ENCODE results near the gene PSMC5. TPM values are rescaled to one million over a fixed set of nuclear protein-coding genes. Genes with fewer than 3 reads are reported as not detected.

PSMC5 gene
- total RNA-seq, 1 donor from 2014 or later: 124 TPM

DNA sequence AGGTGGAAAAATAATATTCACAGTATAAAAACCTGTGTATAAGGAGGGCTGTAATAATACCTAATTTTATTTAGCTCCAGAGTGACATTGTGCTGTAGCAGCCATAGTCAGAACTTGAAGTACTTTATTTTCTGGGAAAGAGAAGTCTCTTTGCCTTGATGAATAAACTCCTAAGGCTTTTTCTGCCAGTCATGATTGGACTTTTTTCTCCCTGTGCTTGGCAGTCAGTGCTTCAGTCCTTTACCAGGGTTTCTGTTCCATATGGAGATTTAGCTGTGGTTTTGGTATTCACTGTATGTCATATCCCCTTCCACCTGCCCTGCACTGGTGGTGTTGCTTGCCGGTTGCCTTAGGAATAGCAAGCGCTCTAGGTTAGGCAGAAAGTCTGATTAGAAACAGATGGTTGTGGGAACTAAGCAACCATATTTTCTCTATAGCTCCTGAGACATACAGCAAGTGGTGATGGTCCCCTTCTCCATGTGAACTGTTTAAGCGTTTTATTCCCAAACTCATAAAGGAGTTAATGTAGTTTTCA is 28.6 kb upstream of the PSMC5 start:
- H3K36me3 Mint-ChIP-seq (ENCODE audit: low read depth, unreplicated experiment): peaks cover 18% of the 10 kb centered on the region
- H3K27ac Mint-ChIP-seq (ENCODE audit: unreplicated experiment): no peak overlapping the region
- no peak for DNase-seq (ENCODE audit: low spot score)
- no peak overlapping the region for H3K4me3 Mint-ChIP-seq (ENCODE audit: unreplicated experiment)
- H3K4me1 Mint-ChIP-seq (ENCODE audit: unreplicated experiment): no peaks in the 10 kb centered on the region
- H3K9me3 Mint-ChIP-seq (ENCODE audit: unreplicated experiment): no peaks in the 10 kb centered on the region
- TF ChIP-seq, protein P1, sequence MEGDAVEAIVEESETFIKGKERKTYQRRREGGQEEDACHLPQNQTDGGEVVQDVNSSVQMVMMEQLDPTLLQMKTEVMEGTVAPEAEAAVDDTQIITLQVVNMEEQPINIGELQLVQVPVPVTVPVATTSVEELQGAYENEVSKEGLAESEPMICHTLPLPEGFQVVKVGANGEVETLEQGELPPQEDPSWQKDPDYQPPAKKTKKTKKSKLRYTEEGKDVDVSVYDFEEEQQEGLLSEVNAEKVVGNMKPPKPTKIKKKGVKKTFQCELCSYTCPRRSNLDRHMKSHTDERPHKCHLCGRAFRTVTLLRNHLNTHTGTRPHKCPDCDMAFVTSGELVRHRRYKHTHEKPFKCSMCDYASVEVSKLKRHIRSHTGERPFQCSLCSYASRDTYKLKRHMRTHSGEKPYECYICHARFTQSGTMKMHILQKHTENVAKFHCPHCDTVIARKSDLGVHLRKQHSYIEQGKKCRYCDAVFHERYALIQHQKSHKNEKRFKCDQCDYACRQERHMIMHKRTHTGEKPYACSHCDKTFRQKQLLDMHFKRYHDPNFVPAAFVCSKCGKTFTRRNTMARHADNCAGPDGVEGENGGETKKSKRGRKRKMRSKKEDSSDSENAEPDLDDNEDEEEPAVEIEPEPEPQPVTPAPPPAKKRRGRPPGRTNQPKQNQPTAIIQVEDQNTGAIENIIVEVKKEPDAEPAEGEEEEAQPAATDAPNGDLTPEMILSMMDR (IDR thresholded peaks at IDR 0.05; ENCODE audit: unreplicated experiment): no peak
- H3K27me3 Mint-ChIP-seq (ENCODE audit: unreplicated experiment): no peaks in the 10 kb centered on the region

DNA sequence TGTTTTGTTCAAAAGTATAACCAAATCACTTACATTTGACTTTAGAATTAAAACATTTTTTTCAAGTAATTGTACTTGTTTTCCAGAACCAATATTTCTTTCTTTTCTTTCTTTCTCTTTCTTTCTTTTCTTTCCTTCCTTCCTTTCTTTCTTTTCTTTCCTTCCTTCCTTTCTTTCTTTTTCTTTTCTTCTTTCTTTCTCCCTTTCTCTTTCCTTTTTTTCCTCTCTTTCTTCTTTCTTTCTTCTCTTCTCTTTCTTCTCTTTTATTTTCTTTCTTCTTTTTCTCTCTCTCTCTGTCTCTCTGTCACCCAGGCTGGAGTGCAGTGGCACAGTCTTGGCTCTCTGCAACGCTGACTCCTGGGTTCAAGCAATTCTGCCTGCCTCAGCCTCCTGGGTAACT is 26.4 kb upstream of the PSMC5 start:
- TF ChIP-seq, protein P1 (IDR thresholded peaks at IDR 0.05; ENCODE audit: unreplicated experiment): no peak
- DNase-seq (ENCODE audit: low spot score): no peak
- Mint-ChIP-seq H3K27ac (ENCODE audit: unreplicated experiment) (no peak overlapping the region), H3K36me3 (ENCODE audit: low read depth, unreplicated experiment) (peaks cover 11% of the 10 kb centered on the region), H3K9me3 (ENCODE audit: unreplicated experiment) (no peaks in the 10 kb centered on the region), H3K4me3 (ENCODE audit: unreplicated experiment) (no peak overlapping the region), H3K27me3 (ENCODE audit: unreplicated experiment) (no peaks in the 10 kb centered on the region), H3K4me1 (ENCODE audit: unreplicated experiment) (no peaks in the 10 kb centered on the region)

GRCh38 chr17:63804328-63804727 is 22.9 kb upstream of the PSMC5 start:
- DNase-seq (ENCODE audit: low spot score): no peak
- Mint-ChIP-seq H3K27ac (ENCODE audit: unreplicated experiment) (no peak overlapping the region), H3K27me3 (ENCODE audit: unreplicated experiment) (no peaks in the 10 kb centered on the region), H3K4me1 (ENCODE audit: unreplicated experiment) (no peaks in the 10 kb centered on the region), H3K4me3 (ENCODE audit: unreplicated experiment) (no peak overlapping the region), H3K36me3 (ENCODE audit: low read depth, unreplicated experiment) (peaks cover 22% of the 10 kb centered on the region), H3K9me3 (ENCODE audit: unreplicated experiment) (no peaks in the 10 kb centered on the region)
- TF ChIP-seq, protein P1 (IDR thresholded peaks at IDR 0.05; ENCODE audit: unreplicated experiment): no peak

- H3K4me1 Mint-ChIP-seq (ENCODE audit: unreplicated experiment): no peaks in the 10 kb centered on the region
- H3K27ac Mint-ChIP-seq (ENCODE audit: unreplicated experiment): peak overlapping the region; percentile 61
- no peak overlapping the region for H3K4me3 Mint-ChIP-seq (ENCODE audit: unreplicated experiment)
- H3K36me3 Mint-ChIP-seq (ENCODE audit: low read depth, unreplicated experiment): peaks cover 29% of the 10 kb centered on the region
- DNase-seq (ENCODE audit: low spot score): no peak
- TF ChIP-seq, protein P1 (IDR thresholded peaks at IDR 0.05; ENCODE audit: unreplicated experiment): no peak
- no peaks in the 10 kb centered on the region for H3K9me3 Mint-ChIP-seq (ENCODE audit: unreplicated experiment)
- no peaks in the 10 kb centered on the region for H3K27me3 Mint-ChIP-seq (ENCODE audit: unreplicated experiment)
Measured at GRCh38 chr17:63805591-63805990, 21.6 kb upstream of the PSMC5 start.

- H3K36me3 Mint-ChIP-seq (ENCODE audit: low read depth, unreplicated experiment): peaks cover 46% of the 10 kb centered on the region
- no peaks in the 10 kb centered on the region for H3K27me3 Mint-ChIP-seq (ENCODE audit: unreplicated experiment)
- H3K27ac Mint-ChIP-seq (ENCODE audit: unreplicated experiment): peak overlapping the region; percentile 45
- no peaks in the 10 kb centered on the region for H3K9me3 Mint-ChIP-seq (ENCODE audit: unreplicated experiment)
- no peaks in the 10 kb centered on the region for H3K4me1 Mint-ChIP-seq (ENCODE audit: unreplicated experiment)
- DNase-seq (ENCODE audit: low spot score): no peak
- TF ChIP-seq, protein P1 (IDR thresholded peaks at IDR 0.05; ENCODE audit: unreplicated experiment): no peak
- H3K4me3 Mint-ChIP-seq (ENCODE audit: unreplicated experiment): no peak overlapping the region
Measured at GRCh38 chr17:63809970-63810369, 17.3 kb upstream of the PSMC5 start.
